ENCODE data around the gene EPOP. TPM values are rescaled to one million over a fixed set of nuclear protein-coding genes. Genes with fewer than 3 reads are reported as not detected.

The EPOP gene
- total and polyA plus RNA-seq, 2 of the 13 experiments (the other 11 are each of a cell fraction or from before 2014, with no cell fraction given) = 14.7 to 37.8 TPM

GRCh38 chr17:38674014-38674748, 576 bp downstream of the EPOP start:
- Histone ChIP-seq H3K9me3 (ENCODE audit: low read length) (no peaks in the 10 kb centered on the region), H4K20me1 (ENCODE audit: insufficient read depth, low read length) (peaks cover 7% of the 10 kb centered on the region), H2AFZ (ENCODE audit: low read length) (no peak overlapping the region), H3K36me3 (replicated peaks in 1 of 2; ENCODE audit: control insufficient read depth in 1 of 2, insufficient read depth in 2 of 2, low read length in 2 of 2) (no peaks in the 10 kb centered on the region), H3K4me2 (ENCODE audit: low read depth, low read length) (peak overlapping the region; percentile 99), H3K4me1 (ENCODE audit: insufficient read depth, low read length) (peaks cover 77% of the 10 kb centered on the region), H3K79me2 (ENCODE audit: insufficient read depth, low read length) (peaks cover 14% of the 10 kb centered on the region), H3K27ac (ENCODE audit: extremely low read length, insufficient read depth, low read length) (peak overlapping the region; percentile 60), H3K9ac (ENCODE audit: insufficient read depth, low read depth, low read length) (peak overlapping the region; percentile 83), H3K27me3 (ENCODE audit: control insufficient read depth in 1 of 2, insufficient read depth in 2 of 2, low read length in 2 of 2) (peaks cover 7 to 14% of the 10 kb centered on the region in 2 experiments; a peak in 4 of 5 replicates), H3K4me3 (replicated peaks in 1 of 3; ENCODE audit: insufficient read depth in 1 of 3, low read depth in 2 of 3, low read length in 3 of 3) (peak overlapping the region; percentile 75 to 94 (median 89))
- in situ Hi-C loops (cut with HindIII; ENCODE audit: extremely low pct_ligation_motif_present, low pct_unique_long_range_greater_than_20kb) = no loop called here
- no peak for DNase-seq (ENCODE audit: low spot score)
- BruUV-seq (replicated peaks) = TSS peak; percentile 74
- POLR2A ChIA-PET = interaction anchor here (0.7 to 5.2 kb wide), 12 partner anchors 14 to 116 kb away, joined by 3 to 88 read pairs (median 4); partner anchors contain the start of gene MLLT6
- CTCF ChIA-PET (ENCODE audit: low intra/inter-chr PET ratio, low total read pairs) = no interaction called here
- intact Hi-C loops (cut with micrococcal nuclease; ENCODE audit: unreplicated experiment) = no loop called here
- peak; percentile 26 for ATAC-seq
- WGBS (ENCODE audit: low lambda C conversion rate) = 1% methylated on average over 29 of the region's 85 CpGs
- FAIRE-seq = no peak
- TF ChIP-seq POLR2AphosphoS5 (IDR thresholded peaks at IDR 0.05; ENCODE audit: low read depth, low read length) = no peak
- TF ChIP-seq SRSF4 (IDR thresholded peaks at IDR 0.05; ENCODE audit: low read depth, low read length, poor library complexity, severe bottlenecking) = peak; percentile 47
- no peak for TF ChIP-seq ZFP1 (CRISPR knock-in tag; IDR thresholded peaks at IDR 0.05)
- no peak; the same call in 1 of the 2 replicates for TF ChIP-seq ZNF724P (CRISPR knock-in tag; IDR thresholded peaks at IDR 0.05; ENCODE audit: borderline replicate concordance)
- no peak for TF ChIP-seq CCDC6 (CRISPR knock-in tag; IDR thresholded peaks at IDR 0.05)
- no peak for TF ChIP-seq ZNF24 (IDR thresholded peaks at IDR 0.05)
- TF ChIP-seq MAF1 (CRISPR knock-in tag; IDR thresholded peaks at IDR 0.05; ENCODE audit: borderline replicate concordance) = no peak
- TF ChIP-seq TOE1 (CRISPR knock-in tag; IDR thresholded peaks at IDR 0.05) = no peak; the same call in 1 of the 2 replicates
- no peak for TF ChIP-seq HINFP (CRISPR knock-in tag; IDR thresholded peaks at IDR 0.05; ENCODE audit: low read depth)
- TF ChIP-seq ZZZ3 (CRISPR knock-in tag; IDR thresholded peaks at IDR 0.05; ENCODE audit: borderline replicate concordance) = no peak
- TF ChIP-seq SOX5 (CRISPR knock-in tag; IDR thresholded peaks at IDR 0.05; ENCODE audit: borderline replicate concordance) = no peak
- TF ChIP-seq ZNF501 (CRISPR knock-in tag; IDR thresholded peaks at IDR 0.05) = no peak
- no peak for TF ChIP-seq PLRG1 (conservative IDR thresholded peaks at IDR 0.05)
- no peak for TF ChIP-seq BATF2 (CRISPR knock-in tag; IDR thresholded peaks at IDR 0.05)
- no peak for TF ChIP-seq ZNF883 (CRISPR knock-in tag; IDR thresholded peaks at IDR 0.05; ENCODE audit: not compliant biosample characterization)
- no peak for TF ChIP-seq ZNF558 (CRISPR knock-in tag; IDR thresholded peaks at IDR 0.05; ENCODE audit: borderline replicate concordance)
- TF ChIP-seq KMT2A (CRISPR knock-in tag; IDR thresholded peaks at IDR 0.05) = no peak
- no peak for TF ChIP-seq ZNF143 (CRISPR knock-in tag; IDR thresholded peaks at IDR 0.05)
- TF ChIP-seq ZNF121 (CRISPR knock-in tag; IDR thresholded peaks at IDR 0.05) = no peak
- no peak for TF ChIP-seq ZNF678 (CRISPR knock-in tag; IDR thresholded peaks at IDR 0.05)
